K562 (cell line): ENCODE data around the gene KLHDC7B. TPM values are rescaled to one million over a fixed set of nuclear protein-coding genes. Genes with fewer than 3 reads are reported as not detected.

Experiments used
- ATAC-seq: fragments of 200-7000 bp; cut with Tn5 transposase; 3 replicates; pipeline ENCODE4 v1.9.1; 2020; ENCODE audit warnings: moderate library complexity
- BruUV-seq: library from RNA; stranded (reverse); fragments of 400-500 nt; replicated peaks from 2 replicates; lab custom pipeline; 2021; lab: Mats Ljungman, UMichigan
- CTCF ChIA-PET: fragments of 300-600 bp; formaldehyde crosslinking; extraction: SDS; loops from one replicate; lab custom pipeline; 2021; ENCODE audit warnings: low intra/inter-chr PET ratio; lab: Yijun Ruan, JAX
- POLR2A ChIA-PET: fragments of 300-600, 350-650 bp; sonication (Branson Sonifier 250); formaldehyde crosslinking; extraction: SDS; loops from one replicate; lab custom pipeline; 2021; ENCODE audit warnings: antibody characterized with exemption, inconsistent platforms; lab: Yijun Ruan, JAX
- DNase-seq, 4 experiments: peaks; one replicate each; pipeline versions ENCODE4 v3.0.0 to v3.0.0-alpha.2; 2011 to 2018; ENCODE audit warnings: low spot score in 3 of 4, mixed read lengths in 3 of 4; ENCODE audit errors: extremely low read depth in 1 of 4
- FAIRE-seq: peaks from 2 replicates; lab custom pipeline; 2011; peaks lifted over from hg19 to GRCh38; lab: Jason Lieb, UNC
- H2AFZ ChIP-seq: 2 replicates; pipeline ENCODE4 v1.6.0; 2011; ENCODE audit warnings: low read depth, low read length, control low read depth, inconsistent platforms
- H3K27ac ChIP-seq: fragments of 200-600 bp; 3 replicates; pipeline ENCODE4 v1.8.0; 2011; ENCODE audit warnings: low read depth, mild to moderate bottlenecking, control low read depth, inconsistent platforms, low read length, moderate library complexity, mixed read lengths; ENCODE audit errors: extremely low read depth
- H3K27me3 ChIP-seq, 2 experiments: fragments of 300-600 bp in 1 of 2; 2 replicates in 1 of 2; 3 replicates in 1 of 2; pipeline versions ENCODE4 v1.6.0 to v1.8.0; 2011; ENCODE audit warnings: inconsistent platforms in 2 of 2, low read length in 2 of 2, mild to moderate bottlenecking in 1 of 2, mixed read lengths in 1 of 2, moderate library complexity in 1 of 2; ENCODE audit not compliant: control insufficient read depth in 2 of 2, insufficient read depth in 2 of 2
- H3K36me3 ChIP-seq: fragments of 300-600 bp; 3 replicates; pipeline ENCODE4 v1.8.0; 2011; ENCODE audit warnings: mild to moderate bottlenecking, low read length, inconsistent platforms; ENCODE audit not compliant: control insufficient read depth, insufficient read depth
- H3K4me1 ChIP-seq, 2 experiments: fragments of 200-600 bp in 1 of 2; replicated peaks in 1 of 2; 2 replicates in 1 of 2; 3 replicates in 1 of 2; pipeline versions ENCODE4 v1.5.1 to v1.8.0; 2011; ENCODE audit warnings: inconsistent platforms in 2 of 2, low read length in 2 of 2, mild to moderate bottlenecking in 1 of 2, mixed read lengths in 1 of 2, moderate library complexity in 1 of 2; ENCODE audit not compliant: control insufficient read depth in 2 of 2, insufficient read depth in 2 of 2
- H3K4me2 ChIP-seq: 2 replicates; pipeline ENCODE4 v1.6.1; 2011; ENCODE audit warnings: low read length, control low read depth, inconsistent platforms, mixed read lengths; ENCODE audit not compliant: insufficient read depth
- H3K4me3 ChIP-seq: fragments of 200-600 bp; sonication (generic), shearing (Covaris generic); 2 replicates; pipeline ENCODE4 v1.5.1; 2016; ENCODE audit warnings: control low read depth, inconsistent platforms
- H3K79me2 ChIP-seq: fragments of 200-600 bp; 3 replicates; pipeline ENCODE4 v1.8.0; 2011; ENCODE audit warnings: low read length, inconsistent platforms; ENCODE audit not compliant: control insufficient read depth, insufficient read depth
- H3K9ac ChIP-seq, 2 experiments: 2 replicates each; pipeline versions ENCODE4 v1.6.0 to v1.6.1; 2011; ENCODE audit warnings: low read depth in 2 of 2, low read length in 2 of 2, control low read depth in 1 of 2, inconsistent platforms in 1 of 2, mild to moderate bottlenecking in 1 of 2, mixed read lengths in 1 of 2; ENCODE audit not compliant: insufficient read depth in 1 of 2
- H3K9me1 ChIP-seq: one replicate; pipeline ENCODE4 v1.6.0; 2011; ENCODE audit warnings: inconsistent platforms, mild to moderate bottlenecking, low read length, moderate library complexity; ENCODE audit not compliant: control insufficient read depth, insufficient read depth
- H3K9me3 ChIP-seq: replicated peaks from 2 replicates; pipeline ENCODE4 v1.5.1; 2011; ENCODE audit warnings: low read depth, low read length, inconsistent platforms; ENCODE audit not compliant: control insufficient read depth, insufficient read depth
- H4K20me1 ChIP-seq: replicated peaks from 2 replicates; pipeline ENCODE4 v1.6.1; 2011; ENCODE audit warnings: low read length, inconsistent platforms, mixed read lengths; ENCODE audit not compliant: control insufficient read depth, insufficient read depth
- ARHGAP35 ChIP-seq: fragments of 450-650 bp; IDR thresholded peaks from 2 replicates; pipeline ENCODE4 v1.6.1; 2018; ENCODE audit not compliant: partially characterized antibody
- CREB1 ChIP-seq, 2 experiments: sonication (generic) in 1 of 2; formaldehyde crosslinking in 1 of 2; IDR thresholded peaks; 2 replicates each; pipeline versions ENCODE4 v1.6.1 to v1.8.0; 2012 to 2022; ENCODE audit warnings: inconsistent platforms in 1 of 2, mild to moderate bottlenecking in 1 of 2, missing genetic modification reagents in 1 of 2, moderate library complexity in 1 of 2
- GTF2F1 ChIP-seq: IDR thresholded peaks from 2 replicates; pipeline ENCODE4 v1.6.1; 2011; ENCODE audit warnings: low read depth, low read length, improper control_type of control experiment
- MCM3 ChIP-seq: fragments of 450-650 bp; IDR thresholded peaks from 2 replicates; pipeline ENCODE4 v1.6.1; 2016
- MTA2 ChIP-seq: fragments of 450-650 bp; IDR thresholded peaks from 2 replicates; pipeline ENCODE4 v1.6.1; 2016; ENCODE audit warnings: low read depth
- POU5F1 ChIP-seq: fragments of 150-350 bp; IDR thresholded peaks from 2 replicates; pipeline ENCODE4 v1.6.1; 2014; ENCODE audit warnings: borderline replicate concordance, low read length, low read depth, mild to moderate bottlenecking; ENCODE audit not compliant: partially characterized antibody
- TGIF2 ChIP-seq: sonication (generic); formaldehyde crosslinking; IDR thresholded peaks from 2 replicates; pipeline ENCODE4 v1.8.1; 2022; ENCODE audit warnings: mild to moderate bottlenecking, missing genetic modification reagents, moderate library complexity
- WGBS: fragments of 100-300 bp; shearing (Covaris generic); methylation state at CpG from one replicate; pipeline ENCODE4 v1.1.6; 2016; ENCODE audit warnings: low coverage, mixed read lengths; ENCODE audit not compliant: insufficient coverage; ENCODE audit errors: missing lambda C conversion rate; 5-methylcytosine and 5-hydroxymethylcytosine counted together
- in situ Hi-C: fragments of 300-500 bp; cut with MboI; formaldehyde crosslinking; loops from 4 replicates; pipeline ENCODE4 v1.15.0; 2018; ENCODE audit warnings: inconsistent platforms, mixed read lengths
- intact Hi-C: fragments of 100-400 bp; cut with micrococcal nuclease; formaldehyde crosslinking; loops from 2 replicates; pipeline ENCODE4 v1.14.2; 2022
- polyA plus RNA-seq, 8 experiments: library from polyadenylated mRNA; depleted of rRNA in 4 of 8; stranded (reverse) in 5 of 8; unstranded in 3 of 8; fragments of >200 nt; fragmentation: Nextera tagmentation in 2 of 8; fragmentation: Illumina TruSeq in 1 of 8; extraction: Ambion mirVana in 2 of 8; extraction: Trizol in 1 of 8; gene quantifications; 2 replicates each; pipeline versions ENCODE4 v1.2.1 to v1.2.3, GENCODE V29; 2011 to 2014; ENCODE audit warnings: inconsistent platforms in 1 of 8, missing spikeins in 1 of 8
- total RNA-seq, 7 experiments: library from RNA; depleted of rRNA in 6 of 7; stranded (reverse); fragments of >200 nt in 6 of 7; fragmentation: Illumina TruSeq in 2 of 7; extraction: Trizol in 2 of 7; gene quantifications; 2 replicates each; pipeline versions ENCODE4 v1.2.1 to v1.2.3, GENCODE V29; 2011 to 2021; ENCODE audit warnings: low replicate concordance in 1 of 7
- TF ChIP-seq, protein P1 (sequence below): sonication (generic); formaldehyde crosslinking; IDR thresholded peaks from 2 replicates; pipeline ENCODE4 v1.8.0; 2022; ENCODE audit warnings: mild to moderate bottlenecking, low read depth, missing genetic modification reagents
- TF ChIP-seq, protein P2 (sequence below), 2 experiments: fragments of 450-650 bp; conservative IDR thresholded peaks; 2 replicates each; pipeline ENCODE4 v1.6.1; 2017; ENCODE audit warnings: mild to moderate bottlenecking in 2 of 2, moderate library complexity in 2 of 2
- TF ChIP-seq, protein P3 (sequence below): conservative IDR thresholded peaks from 2 replicates; pipeline ENCODE4 v1.6.1; 2011; ENCODE audit warnings: low read depth, mild to moderate bottlenecking, low read length; ENCODE audit not compliant: control insufficient read depth
- TF ChIP-seq, protein P4 (sequence below): fragments of 450-650 bp; IDR thresholded peaks from 2 replicates; pipeline ENCODE4 v1.6.1; 2016; ENCODE audit warnings: mild to moderate bottlenecking
- TF ChIP-seq, protein P5 (sequence below): sonication (generic); formaldehyde crosslinking; IDR thresholded peaks from 2 replicates; pipeline ENCODE4 v1.8.0; 2022; ENCODE audit warnings: missing genetic modification reagents, mild to moderate bottlenecking, moderate library complexity, borderline replicate concordance

KLHDC7B gene
- total and polyA plus RNA-seq, 9 of the 15 experiments (the other 6 are each of a cell fraction or from before 2014, with no cell fraction given), result 0.04 to 0.22 (median 0.05) TPM; not detected in 4

DNA sequence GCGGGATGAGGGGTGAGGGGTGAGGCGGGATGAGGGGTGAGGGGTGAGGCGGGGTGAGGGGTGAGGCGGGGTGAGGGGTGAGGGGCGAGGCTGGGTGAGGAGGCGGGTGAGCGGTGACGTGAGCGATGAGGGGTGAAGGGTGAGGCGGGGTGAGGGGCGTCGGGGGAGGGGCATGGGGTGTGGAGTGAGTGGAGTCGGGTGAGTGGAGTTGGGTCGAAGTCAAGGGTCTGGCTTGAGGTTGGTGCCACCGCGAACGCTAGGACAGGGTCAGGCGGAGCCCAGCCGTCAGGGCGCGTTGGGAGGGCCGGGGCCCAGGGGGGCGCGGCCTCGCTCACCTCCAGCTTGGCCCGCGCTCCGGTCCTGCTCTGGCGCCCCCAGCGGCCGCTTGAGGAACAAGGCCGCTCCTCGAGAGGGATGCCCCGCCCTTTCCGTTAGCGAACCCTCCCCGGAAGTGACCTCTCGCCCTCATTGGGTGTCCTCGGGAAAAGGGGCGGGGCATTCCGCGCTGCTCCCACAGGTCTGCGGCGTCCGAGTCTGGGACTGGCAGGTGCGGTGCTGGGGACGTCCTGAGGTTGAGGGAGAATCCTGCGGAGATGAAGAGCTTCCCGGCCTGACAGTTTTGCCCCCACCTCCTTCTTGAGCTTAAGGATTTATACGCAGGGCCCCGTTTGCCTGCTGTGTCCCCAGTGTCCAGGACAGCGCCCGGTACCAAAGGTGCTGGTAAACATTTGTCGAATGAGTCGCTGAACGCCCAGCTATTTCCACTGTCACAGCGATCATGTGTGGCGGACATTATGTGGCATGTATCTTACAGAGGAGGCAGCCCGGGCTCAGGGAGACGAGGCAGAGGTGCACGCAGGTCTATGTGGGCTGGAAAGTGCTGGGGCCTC lies 17.1 kb downstream of the KLHDC7B start, which contains the start of gene SYCE3:
Gene SYCE3, minus strand, starts transcription at position 397 of the 890 bp plus-strand sequence. CDS start 6,514 bp downstream, outside the sequence.
- POLR2A ChIA-PET, result interaction anchor here (0.5 to 1.3 kb wide), 11 partner anchors 12 to 158 kb away, joined by 3 to 7 read pairs (median 4); no protein-coding TSS in a partner anchor
- FAIRE-seq (peak; percentile 96), ATAC-seq (peak; percentile 98), DNase-seq (peak; percentile 92 to 96 (median 93))
- no peaks in the 10 kb centered on the region for H3K9me3 ChIP-seq
- H4K20me1 ChIP-seq, result no peaks in the 10 kb centered on the region
- in situ Hi-C loops, result no loop called here
- H3K4me3 ChIP-seq, result peak within 1 kb of the TSS; percentile 57
- no peaks in the 10 kb centered on the region for H3K36me3 ChIP-seq
- no peaks in the 10 kb centered on the region for H3K79me2 ChIP-seq
- no peaks in the 10 kb centered on the region for H3K9me1 ChIP-seq
- no peaks in the 10 kb centered on the region for H3K27me3 ChIP-seq
- H2AFZ ChIP-seq, result peak within 1 kb of the TSS; percentile 87
- intact Hi-C loops, result loop anchor here (5.0 kb wide), 1 partner anchor 35 kb away; the partner anchor contains the start of gene SCO2
- H3K4me2 ChIP-seq, result peak within 1 kb of the TSS; percentile 87
- 1% methylated on average over 27 of the region's 61 CpGs for WGBS
- TSS peak; percentile 94 for BruUV-seq
- peak within 1 kb of the TSS; percentile 39; the same call in 1 of the 3 replicates for H3K27ac ChIP-seq
- H3K9ac ChIP-seq, result peak within 1 kb of the TSS; percentile 53 to 93; a peak in 3 of 4 replicates
- CTCF ChIA-PET, result no interaction called here
- peaks cover 0 to 13% of the 10 kb centered on the region in 2 experiments; a peak in 1 of 5 replicates for H3K4me1 ChIP-seq
- TF ChIP-seq, protein P1, sequence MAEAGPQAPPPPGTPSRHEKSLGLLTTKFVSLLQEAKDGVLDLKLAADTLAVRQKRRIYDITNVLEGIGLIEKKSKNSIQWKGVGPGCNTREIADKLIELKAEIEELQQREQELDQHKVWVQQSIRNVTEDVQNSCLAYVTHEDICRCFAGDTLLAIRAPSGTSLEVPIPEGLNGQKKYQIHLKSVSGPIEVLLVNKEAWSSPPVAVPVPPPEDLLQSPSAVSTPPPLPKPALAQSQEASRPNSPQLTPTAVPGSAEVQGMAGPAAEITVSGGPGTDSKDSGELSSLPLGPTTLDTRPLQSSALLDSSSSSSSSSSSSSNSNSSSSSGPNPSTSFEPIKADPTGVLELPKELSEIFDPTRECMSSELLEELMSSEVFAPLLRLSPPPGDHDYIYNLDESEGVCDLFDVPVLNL (CRISPR knock-in tag), result no peak
- no peak for TF ChIP-seq POU5F1
- TF ChIP-seq TGIF2 (CRISPR knock-in tag), result no peak
- TF ChIP-seq, protein P2, sequence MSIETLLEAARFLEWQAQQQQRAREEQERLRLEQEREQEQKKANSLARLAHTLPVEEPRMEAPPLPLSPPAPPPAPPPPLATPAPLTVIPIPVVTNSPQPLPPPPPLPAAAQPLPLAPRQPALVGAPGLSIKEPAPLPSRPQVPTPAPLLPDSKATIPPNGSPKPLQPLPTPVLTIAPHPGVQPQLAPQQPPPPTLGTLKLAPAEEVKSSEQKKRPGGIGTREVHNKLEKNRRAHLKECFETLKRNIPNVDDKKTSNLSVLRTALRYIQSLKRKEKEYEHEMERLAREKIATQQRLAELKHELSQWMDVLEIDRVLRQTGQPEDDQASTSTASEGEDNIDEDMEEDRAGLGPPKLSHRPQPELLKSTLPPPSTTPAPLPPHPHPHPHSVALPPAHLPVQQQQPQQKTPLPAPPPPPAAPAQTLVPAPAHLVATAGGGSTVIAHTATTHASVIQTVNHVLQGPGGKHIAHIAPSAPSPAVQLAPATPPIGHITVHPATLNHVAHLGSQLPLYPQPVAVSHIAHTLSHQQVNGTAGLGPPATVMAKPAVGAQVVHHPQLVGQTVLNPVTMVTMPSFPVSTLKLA (conservative IDR thresholded peaks at IDR 0.05), result peak; percentile 32 to 56; a peak in 2 of 4 replicates
- no peak for TF ChIP-seq MTA2
- no peak for TF ChIP-seq ARHGAP35
- TF ChIP-seq GTF2F1, result no peak
- TF ChIP-seq, protein P3, sequence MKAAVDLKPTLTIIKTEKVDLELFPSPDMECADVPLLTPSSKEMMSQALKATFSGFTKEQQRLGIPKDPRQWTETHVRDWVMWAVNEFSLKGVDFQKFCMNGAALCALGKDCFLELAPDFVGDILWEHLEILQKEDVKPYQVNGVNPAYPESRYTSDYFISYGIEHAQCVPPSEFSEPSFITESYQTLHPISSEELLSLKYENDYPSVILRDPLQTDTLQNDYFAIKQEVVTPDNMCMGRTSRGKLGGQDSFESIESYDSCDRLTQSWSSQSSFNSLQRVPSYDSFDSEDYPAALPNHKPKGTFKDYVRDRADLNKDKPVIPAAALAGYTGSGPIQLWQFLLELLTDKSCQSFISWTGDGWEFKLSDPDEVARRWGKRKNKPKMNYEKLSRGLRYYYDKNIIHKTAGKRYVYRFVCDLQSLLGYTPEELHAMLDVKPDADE, result no peak
- TF ChIP-seq CREB1 (IDR thresholded peaks at IDR 0.05), result no peak
- 0 out of 2 replicates have a peak, but pooled peaks have one; percentile 41 for TF ChIP-seq CREB1 (CRISPR knock-in tag; IDR thresholded peaks at IDR 0.05)
- no peak for TF ChIP-seq MCM3
- TF ChIP-seq, protein P4, sequence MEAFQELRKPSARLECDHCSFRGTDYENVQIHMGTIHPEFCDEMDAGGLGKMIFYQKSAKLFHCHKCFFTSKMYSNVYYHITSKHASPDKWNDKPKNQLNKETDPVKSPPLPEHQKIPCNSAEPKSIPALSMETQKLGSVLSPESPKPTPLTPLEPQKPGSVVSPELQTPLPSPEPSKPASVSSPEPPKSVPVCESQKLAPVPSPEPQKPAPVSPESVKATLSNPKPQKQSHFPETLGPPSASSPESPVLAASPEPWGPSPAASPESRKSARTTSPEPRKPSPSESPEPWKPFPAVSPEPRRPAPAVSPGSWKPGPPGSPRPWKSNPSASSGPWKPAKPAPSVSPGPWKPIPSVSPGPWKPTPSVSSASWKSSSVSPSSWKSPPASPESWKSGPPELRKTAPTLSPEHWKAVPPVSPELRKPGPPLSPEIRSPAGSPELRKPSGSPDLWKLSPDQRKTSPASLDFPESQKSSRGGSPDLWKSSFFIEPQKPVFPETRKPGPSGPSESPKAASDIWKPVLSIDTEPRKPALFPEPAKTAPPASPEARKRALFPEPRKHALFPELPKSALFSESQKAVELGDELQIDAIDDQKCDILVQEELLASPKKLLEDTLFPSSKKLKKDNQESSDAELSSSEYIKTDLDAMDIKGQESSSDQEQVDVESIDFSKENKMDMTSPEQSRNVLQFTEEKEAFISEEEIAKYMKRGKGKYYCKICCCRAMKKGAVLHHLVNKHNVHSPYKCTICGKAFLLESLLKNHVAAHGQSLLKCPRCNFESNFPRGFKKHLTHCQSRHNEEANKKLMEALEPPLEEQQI, result no peak
- TF ChIP-seq, protein P5, sequence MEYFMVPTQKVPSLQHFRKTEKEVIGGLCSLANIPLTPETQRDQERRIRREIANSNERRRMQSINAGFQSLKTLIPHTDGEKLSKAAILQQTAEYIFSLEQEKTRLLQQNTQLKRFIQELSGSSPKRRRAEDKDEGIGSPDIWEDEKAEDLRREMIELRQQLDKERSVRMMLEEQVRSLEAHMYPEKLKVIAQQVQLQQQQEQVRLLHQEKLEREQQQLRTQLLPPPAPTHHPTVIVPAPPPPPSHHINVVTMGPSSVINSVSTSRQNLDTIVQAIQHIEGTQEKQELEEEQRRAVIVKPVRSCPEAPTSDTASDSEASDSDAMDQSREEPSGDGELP (CRISPR knock-in tag), result peak; percentile 59
